ENCODE measurements around the gene C2orf42.
A peak's percentile ranks its signal among the peaks of the same experiment; 100 is the strongest.
"Not testable (repeated sequence)": the region's sequence is repeated elsewhere in the genome, so short reads cannot be mapped to it uniquely, and the experiment has no call there.

The C2orf42 gene

GRCh38 chr2:70169654-70170245, 21.1 kb downstream of the C2orf42 start:
- DNase-seq (ENCODE audit: low spot score): not testable (repeated sequence)

- DNase-seq (ENCODE audit: low spot score): no peak
Measured at GRCh38 chr2:70161069-70161534, 29.7 kb downstream of the C2orf42 start.

DNA sequence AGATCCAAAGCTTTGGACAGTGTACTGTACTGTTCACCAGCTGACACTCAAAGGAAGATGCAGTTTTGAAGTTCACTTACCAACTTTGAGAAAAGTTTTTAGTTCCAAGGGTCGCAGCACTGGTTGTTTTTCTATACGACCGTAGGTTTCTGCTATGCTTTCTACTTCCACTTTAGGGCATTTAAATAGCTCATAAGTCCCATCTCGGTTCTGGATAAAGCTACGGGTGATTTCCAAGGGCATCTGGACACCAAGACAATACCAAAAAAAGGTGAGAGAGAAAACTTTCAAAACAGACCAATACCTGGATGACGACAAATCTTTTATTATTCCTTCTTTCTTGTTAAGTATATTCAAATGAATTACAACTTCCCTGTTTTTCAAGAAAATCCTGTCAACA, 30.3 kb downstream of the C2orf42 start:
- no peak for DNase-seq (ENCODE audit: low spot score)

DNA sequence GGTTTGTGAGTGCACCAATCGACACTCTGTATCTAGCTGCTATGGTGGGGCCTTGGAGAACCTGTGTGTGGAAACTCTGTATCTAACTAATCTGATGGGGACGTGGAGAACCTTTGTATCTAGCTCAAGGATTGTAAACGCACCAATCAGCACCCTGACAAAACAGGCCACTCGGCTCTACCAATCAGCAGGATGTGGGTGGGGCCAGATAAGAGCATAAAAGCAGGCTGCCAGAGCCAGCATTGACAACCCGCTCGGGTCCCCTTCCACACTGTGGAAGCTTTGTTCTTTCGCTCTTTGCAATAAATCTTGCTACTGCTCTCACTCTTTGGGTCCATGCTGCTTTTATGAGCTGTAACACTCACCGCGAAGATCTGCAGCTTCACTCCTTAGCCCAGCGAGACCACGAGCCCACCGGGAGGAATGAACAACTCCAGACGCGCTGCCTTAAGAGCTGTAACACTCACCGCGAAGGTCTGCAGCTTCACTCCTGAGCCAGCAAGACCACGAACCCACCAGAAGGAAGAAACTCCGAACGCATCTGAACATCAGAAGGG, 41.6 kb downstream of the C2orf42 start:
- DNase-seq (ENCODE audit: low spot score): not testable (repeated sequence)

DNA sequence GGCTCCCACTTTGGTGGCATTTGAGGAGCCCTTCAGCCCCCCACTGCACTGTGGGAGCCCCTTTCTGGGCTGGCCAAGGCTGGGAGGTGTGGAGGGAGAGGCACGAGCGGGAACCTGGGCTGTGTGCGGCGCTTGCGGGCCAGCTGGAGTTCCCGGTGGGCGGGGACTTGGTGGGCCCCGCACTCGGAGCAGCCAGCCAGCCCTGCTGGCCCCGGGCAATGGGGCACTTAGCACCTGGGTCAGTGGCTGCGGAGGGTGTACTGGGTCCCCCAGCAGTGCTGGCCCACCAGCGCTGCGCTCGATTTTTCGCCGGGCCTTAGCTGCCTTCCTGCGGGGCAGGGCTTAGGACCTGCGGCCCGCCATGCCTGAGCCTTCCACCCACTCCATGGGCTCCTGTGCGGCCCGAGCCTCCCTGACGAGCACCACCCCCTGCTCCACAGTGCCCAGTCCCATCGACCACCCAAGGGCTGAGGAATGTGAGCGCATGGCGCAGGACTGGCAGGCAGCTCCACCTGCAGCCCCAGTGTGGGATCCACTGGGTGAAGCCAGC, 42.5 kb downstream of the C2orf42 start:
- not testable (repeated sequence) for DNase-seq (ENCODE audit: low spot score)

GRCh38 chr2:70145851-70146739, 44.7 kb downstream of the C2orf42 start:
- no peak for DNase-seq (ENCODE audit: low spot score)

DNA sequence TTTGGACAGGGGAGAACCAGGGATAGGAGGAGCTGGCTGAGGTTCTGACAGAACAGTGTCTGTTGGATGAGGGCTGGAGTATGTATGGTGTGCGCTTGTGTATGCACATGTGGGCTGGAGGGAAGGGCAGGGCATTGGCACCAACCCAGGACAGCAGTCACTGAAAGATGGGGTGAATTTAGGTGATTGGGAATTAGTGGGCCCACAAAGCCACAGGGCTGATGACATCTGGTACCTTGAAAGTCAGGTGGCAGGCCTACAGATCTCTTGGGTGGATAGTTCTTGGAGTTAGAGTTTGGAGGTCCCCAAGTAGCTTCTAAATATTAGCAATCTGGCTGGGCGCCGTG, 45.7 kb downstream of the C2orf42 start:
- no peak for DNase-seq (ENCODE audit: low spot score)

- no peak for DNase-seq (ENCODE audit: low spot score)
Measured at GRCh38 chr2:70144443-70145143, 46.2 kb downstream of the C2orf42 start.

DNA sequence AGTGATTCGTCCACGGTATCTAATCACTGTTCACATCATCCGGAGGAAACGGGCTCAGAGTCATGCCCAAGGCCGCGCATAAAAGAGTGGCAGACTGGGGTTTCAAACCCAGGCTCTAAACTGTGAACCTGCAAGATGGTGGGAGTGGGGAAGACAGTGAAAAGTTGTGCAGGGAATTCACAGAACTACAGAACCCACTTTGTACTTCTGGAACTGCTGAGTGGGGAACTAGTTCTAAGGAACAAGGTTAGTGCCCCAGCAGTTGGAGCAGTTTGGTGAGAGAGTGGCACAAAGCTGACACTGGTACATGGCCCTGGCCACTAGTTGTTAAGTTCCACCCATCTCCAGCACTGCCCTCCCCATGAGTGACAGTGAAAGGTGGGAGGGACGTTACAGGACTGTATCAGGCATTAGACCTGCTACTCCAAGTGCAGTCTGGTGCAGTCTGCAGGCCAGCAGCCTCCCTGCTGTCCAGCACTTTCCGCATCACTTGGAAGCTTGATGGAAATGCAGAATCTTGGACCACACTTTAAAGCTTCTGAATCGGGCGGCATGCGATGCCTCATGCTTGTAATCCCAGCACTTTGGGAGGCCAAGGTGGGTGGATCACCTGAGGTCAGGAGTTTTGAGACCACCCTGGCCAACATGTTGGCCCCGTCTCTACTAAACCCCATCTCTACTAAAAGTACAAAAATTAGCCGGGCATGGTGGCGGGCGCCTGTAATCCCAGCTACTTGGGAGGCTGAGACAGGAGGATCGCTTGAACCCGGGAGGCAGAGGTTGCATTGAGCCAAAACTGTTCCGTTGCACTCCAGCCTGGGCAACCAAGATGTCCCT, 47.3 kb downstream of the C2orf42 start:
- no peak for DNase-seq (ENCODE audit: low spot score)

DNA sequence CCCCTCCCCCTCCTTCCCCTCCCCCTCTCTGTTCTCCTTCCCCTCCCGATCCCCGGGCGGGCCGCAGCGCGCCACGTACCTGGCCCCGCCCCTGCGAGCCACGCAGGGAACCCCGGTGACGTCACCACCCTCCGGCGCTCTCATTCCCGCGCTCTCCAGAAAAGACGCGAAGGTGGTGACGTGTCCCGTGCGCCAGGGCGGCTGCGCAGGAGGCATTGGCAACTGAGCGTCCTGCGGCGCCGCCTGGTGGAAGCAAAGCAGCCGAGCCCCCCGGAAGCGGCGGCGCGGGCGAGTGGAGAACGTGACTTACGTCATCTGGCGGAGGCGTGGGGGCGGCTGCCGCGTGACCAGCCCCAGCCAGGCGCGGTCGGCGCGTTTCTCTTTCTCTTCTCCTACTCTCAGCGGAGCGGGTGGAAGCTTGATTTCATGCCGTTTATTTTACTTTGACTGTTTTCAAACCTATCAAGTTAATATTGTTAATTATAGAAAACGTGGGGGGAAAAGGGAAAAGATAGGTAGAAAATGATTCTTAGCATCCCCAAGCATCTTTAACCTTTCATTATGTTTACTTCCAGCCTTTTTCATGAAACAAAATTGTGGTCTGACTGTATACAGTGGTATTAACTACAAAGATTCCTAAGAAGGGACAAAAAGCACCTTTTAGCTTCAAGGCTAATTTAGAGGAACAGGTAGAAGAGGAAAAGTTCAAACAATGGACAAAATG, 48.1 kb downstream of the C2orf42 start:
- DNase-seq (ENCODE audit: low spot score): peak; percentile 99

DNA sequence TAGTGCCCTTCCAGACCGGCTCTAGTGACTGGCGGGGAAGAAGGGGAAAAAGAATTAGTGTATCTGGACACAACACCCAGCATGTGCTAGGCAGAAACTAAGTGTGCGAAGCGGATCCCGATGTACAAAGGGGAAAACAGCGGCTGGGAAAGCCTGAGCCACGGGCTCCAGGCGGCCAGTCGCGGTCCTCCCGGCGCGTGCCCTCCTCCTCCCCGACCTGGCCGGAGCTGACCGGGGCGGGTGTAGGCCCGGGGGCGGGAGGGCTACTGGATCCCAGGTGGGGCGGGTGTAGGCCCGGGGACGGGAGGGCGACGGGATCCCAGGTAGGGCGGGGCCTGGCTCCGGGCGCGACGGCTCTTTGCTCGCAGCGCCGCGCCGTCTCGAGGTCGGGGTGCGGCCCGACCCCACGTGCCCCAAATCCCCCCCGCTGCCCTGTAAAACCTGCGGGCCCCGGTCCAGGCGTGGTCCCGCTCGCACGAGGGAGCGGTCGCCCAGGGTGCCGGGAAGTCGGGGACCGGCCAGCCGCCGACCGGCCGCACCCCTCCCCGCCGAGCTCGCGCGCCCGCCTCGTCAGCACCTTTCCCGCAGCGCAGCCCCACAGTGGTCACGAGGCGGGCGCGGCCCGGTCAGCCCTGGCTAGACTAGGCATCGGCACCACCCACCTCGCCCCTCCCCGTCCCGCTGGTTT, 48.8 kb downstream of the C2orf42 start:
- peak; percentile 83 for DNase-seq (ENCODE audit: low spot score)

DNA sequence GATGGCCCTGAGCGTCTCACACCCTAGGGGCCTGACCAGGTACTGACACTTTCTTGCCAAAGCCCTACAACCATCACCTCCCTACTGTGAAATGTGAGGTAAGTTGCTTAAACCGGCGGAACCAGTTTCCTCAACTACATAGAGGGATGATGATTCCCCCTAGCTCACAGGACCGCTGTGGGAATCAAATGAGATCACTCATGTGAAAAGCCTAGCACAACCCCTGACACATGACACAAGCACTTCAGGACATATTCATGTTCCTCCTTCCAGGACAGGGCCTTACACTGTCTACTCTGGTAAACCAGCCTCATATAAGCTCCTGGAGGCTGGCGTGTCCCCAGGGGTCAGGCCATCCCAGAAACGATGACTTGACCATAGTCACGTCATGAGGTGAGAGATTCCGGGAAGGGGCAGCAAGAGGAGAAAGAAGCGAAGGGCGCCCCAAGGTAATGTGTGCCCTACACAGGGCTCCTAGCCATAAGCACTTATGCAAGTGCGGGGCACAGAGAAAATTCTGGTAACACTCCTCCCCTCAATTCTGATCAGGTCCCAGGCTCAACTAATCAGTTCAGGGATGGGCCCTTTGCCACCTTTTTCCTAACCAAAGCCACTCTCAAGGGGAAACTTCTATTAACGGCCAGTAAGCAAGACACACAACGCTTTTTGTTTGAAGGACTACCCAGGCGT, 49.5 kb downstream of the C2orf42 start:
- DNase-seq (ENCODE audit: low spot score): no peak

- DNase-seq (ENCODE audit: low spot score): no peak
Measured at GRCh38 chr2:70140791-70141211, 50.0 kb downstream of the C2orf42 start.

GRCh38 chr2:70134323-70134983, 56.4 kb downstream of the C2orf42 start:
- DNase-seq (ENCODE audit: low spot score): not testable (repeated sequence)

- DNase-seq (ENCODE audit: low spot score): no peak
Measured at GRCh38 chr2:70133491-70134322, 57.1 kb downstream of the C2orf42 start.

DNA sequence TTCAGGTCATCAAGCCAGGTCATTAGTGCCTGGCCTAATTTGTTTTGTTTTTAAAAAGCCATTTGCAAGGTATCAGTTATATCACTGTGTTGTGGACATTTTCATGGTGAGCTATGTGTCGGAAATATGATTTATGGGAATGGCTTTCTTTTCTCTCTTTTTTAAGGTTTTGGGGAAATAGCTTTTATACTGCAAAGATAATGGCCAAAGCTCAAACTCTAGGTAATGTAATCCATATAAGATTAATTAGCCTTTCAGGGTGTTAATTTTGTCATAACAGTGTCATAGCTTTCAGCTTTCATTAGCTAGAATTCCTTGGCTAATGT, 57.7 kb downstream of the C2orf42 start:
- DNase-seq (ENCODE audit: low spot score): no peak

DNA sequence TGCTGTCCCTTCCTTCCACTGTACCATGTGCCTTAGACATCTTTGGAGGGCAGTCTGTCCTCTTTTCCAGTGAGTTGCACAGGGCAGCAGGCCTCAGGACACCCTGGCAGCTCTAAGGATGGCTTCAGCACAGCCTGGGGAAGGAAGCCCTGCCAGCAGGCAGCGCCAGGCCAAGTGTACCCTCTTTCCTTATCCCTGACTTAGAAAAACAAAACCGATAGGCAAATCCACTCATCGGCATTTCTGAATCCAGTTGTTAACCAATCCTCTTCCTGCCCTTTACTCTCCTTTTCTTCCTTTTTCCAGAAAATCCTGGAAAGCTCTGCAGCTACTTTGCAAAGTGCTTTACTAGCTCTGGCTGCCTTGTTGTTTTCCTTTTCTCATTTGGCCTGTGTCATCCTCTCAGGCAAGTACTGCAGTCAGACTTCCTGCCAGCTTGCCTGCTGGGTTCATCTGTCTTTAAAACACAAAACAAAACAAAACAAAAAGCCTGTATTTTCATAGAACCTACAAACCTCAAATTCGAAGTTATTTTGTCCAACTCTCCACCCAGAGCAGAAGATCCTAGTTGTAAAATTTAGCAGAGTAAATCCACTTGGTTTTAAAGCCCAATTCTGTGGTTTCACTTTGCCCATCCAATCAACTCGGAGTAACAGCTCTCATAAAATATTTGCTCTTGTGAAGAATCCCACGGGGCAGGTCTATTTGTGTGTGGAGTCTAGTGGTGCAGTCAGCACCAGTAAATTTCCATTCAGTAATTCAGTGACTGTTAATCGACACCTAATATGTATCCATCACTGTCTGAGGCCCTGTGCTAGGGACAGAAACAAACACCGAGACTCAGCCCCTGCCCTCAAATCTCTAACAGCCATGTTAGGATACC, 58.3 kb downstream of the C2orf42 start:
- DNase-seq (ENCODE audit: low spot score): no peak

All from left forelimb (tissue), 1 donor.